GM18507 (cell line): ENCODE results near the gene ITPRIPL2.
A peak's percentile ranks its signal among the peaks of the same experiment; 100 is the strongest.

Experiments used
- DNase-seq: peaks from one replicate; pipeline ENCODE4 v3.0.0; 2011; ENCODE audit warnings: low read depth; ENCODE audit not compliant: insufficient read length; ENCODE audit errors: extremely low spot score
- FAIRE-seq: peaks from 2 replicates; lab custom pipeline; 2011; peaks lifted over from hg19 to GRCh38; lab: Jason Lieb, UNC

Gene ITPRIPL2

DNA sequence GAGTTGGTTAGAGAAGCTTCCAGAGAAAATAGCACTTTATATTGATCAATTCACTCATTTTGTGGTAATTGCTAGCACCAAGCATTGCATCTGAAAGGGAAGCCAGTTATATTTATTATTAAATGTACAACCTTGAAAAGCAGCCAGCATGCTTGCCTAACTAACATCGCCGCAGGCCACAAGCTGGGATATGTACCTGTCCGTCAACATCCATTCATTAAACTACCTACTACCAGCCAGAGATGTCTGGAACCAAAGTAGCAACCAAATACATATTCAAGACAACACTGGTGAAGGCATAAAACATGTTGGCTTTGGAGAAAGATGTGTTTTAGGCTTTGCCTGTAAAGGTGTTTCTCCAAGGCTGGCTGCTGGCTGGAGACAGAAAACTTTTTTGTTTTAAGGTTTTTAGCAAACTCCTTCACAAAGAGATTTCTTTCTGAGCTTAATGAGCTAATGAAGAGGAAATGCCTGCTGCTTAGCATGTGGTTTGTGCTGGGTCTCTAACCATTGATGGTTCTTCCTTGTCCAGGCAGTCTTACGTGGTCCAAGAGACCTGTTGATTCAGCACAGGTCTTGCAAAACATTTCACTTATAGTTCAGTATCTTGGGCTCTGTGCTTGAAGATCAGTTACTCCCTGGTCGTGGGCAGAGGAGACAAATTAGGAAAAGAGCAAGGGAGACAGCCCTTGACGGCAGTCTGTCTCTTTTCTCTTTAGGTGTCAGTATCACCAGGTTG is 3.1 kb downstream of the ITPRIPL2 start:
- DNase-seq (no peak), FAIRE-seq (peak; percentile 45)

DNA sequence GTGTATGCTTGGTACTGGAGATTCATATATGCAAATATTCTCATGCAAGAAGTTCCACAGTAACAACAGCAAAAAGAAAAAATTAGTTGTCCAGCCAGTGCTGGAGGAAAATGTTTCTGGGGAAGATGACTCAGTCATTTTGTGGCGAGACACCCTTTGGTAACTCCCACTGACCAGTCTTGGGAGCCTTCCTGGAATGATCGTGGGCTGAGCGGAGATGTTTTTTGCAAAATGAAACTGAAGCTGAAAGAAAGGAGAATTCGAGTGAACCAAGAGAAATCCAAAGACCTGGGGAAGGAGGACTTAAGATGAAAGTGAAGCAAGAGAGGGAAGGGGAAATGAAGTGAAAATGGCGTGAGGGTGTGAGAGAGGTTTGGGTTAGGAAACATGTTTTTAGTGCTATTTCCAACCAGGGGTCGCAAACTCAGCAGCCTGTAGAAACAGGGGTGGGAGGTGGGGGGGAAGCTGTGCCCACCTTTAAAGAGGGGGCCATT is 5.2 kb downstream of the ITPRIPL2 start:
- DNase-seq (no peak), FAIRE-seq (no peak)

GRCh38 chr16:19119564-19119963 is 5.8 kb downstream of the ITPRIPL2 start:
- no peak for DNase-seq
- FAIRE-seq, result no peak

DNA sequence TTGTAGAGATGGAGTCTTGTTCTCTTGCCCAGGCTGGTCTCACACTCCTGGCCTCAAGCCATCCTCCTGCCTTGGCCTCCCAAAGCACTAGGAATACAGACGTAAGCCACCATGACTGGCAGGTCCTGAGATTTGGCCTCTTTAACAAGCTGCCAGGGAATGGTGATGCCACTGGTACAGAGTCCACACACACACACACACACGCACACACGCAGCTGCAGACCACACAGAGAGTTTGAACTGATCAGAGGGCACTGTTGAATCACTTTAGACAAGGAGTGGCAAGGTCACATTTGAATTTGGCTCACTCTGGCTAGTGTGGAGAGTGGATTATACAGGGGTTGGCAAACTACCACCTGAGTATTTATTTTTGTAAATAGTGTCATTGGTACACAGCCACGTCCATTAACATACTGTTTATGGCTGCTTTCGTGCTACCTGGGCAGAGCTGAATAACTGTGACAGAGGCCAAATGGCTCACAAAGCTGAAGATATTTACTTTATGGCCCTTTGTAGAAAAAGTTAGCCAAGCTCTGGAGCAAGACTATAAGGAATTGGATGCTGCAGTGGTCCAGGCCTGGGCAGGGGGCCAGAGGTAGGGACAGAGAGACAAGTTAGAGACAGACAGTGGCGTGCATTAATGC is 9.9 kb downstream of the ITPRIPL2 start:
- DNase-seq, result no peak
- FAIRE-seq, result no peak

GRCh38 chr16:19126300-19126699 is 12.5 kb downstream of the ITPRIPL2 start:
- DNase-seq (no peak), FAIRE-seq (no peak)

DNA sequence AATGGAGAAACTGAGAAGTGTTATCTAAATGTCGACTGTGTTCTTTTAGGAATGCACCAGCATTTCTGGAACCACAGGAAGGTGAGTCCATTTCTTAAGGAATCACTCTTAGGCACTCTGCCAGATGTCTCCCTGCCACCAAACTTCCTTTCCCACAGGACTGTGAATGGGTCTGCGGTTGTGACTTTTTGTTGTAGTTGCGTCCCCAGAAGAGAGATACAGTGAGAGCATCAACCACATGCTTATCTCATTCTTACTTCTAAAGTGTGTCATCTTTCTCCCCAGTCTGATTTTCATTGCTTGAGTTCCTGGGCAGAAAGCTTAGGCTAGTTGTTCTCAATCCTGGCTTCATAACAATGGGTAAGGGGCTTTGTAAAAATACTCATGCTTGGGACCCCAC is 13.4 kb downstream of the ITPRIPL2 start:
- DNase-seq (no peak), FAIRE-seq (peak; percentile 47)

GRCh38 chr16:19127674-19128131 is 13.9 kb downstream of the ITPRIPL2 start:
- FAIRE-seq (peak; percentile 29), DNase-seq (no peak)

DNA sequence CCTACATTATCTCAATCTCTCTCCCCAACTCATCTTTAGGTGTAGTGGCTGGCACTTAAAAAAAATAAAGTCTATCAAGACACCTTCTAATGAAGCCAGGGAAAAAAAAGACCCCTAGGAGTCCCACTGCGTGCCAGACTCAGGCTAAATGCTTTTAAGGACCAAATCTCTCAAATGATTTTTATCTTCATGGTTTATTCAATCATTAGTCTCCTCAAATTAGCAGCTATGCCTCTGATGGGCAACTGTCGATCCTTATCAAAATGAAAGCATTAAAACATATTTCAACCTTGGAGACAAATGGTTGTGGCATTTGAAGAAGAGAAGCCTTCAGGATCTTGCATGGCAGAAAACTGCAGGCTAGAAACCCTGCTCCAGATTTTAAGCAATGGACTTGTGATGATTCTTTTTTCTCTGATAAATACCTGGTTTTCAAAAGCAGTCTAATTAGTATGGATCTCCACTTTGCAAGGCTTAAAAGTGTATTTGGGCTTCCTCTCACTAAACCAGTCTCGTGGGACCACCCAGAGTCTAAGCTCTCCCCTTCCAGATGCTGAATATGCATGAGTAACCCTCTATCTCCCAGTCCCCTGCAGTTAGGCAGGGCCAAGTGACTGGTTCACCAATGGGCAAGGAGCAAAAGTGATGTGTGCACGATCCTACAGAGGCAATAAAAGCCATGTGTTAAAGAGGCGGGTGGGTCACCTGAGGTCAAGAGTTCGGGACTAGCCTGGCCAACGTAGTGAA is 14.9 kb downstream of the ITPRIPL2 start:
- no peak for FAIRE-seq

DNA sequence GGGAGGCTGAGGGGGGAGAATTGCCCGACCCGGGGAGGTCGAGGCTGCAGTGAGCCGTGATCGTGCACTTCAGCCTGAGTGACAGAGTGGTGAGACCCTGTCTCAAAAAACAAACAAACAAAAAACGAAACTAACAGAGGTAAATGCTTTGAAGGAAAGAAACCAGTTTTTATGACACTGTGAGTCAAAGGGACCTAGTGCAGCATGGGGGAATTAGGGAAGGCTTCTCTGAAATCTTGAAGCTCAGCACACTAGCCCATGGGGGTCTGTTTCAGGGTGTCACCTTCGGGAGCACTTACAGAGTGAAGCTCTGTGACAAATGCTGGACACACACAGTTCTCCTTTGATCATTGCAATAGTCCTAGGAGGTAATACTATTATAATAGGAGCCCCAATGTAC is 16.6 kb downstream of the ITPRIPL2 start:
- no peak for DNase-seq
- no peak for FAIRE-seq

More for the DNA sequence above, 14.9 kb downstream of the ITPRIPL2 start:
- DNase-seq, result no peak

GRCh38 chr16:19130852-19131824 is 17.4 kb downstream of the ITPRIPL2 start:
- no peak for DNase-seq
- FAIRE-seq, result no peak

DNA sequence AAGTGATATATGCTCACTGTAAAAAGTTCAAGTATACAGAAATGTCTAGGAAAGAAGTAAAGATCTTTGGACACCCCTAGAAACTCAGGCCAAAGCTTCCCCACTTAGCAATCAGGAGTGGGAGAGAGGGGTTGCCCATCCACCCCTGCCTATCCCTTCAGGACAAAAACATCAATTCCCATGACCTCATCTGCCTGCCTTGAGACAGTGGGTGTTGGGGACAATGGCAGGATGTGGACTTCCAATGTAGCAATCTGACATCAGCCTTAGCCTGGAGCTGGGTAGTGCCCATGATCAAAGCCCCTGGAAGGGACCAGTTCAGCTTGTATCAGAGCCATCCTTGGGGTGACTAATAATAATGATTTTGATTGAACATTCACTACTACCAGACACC is 18.1 kb downstream of the ITPRIPL2 start:
- no peak for FAIRE-seq
- no peak for DNase-seq

- FAIRE-seq (peak; percentile 45), DNase-seq (no peak)
Measured at GRCh38 chr16:19132255-19132654, 18.5 kb downstream of the ITPRIPL2 start.

GRCh38 chr16:19132898-19133297 is 19.1 kb downstream of the ITPRIPL2 start:
- FAIRE-seq (peak; percentile 15), DNase-seq (no peak)

DNA sequence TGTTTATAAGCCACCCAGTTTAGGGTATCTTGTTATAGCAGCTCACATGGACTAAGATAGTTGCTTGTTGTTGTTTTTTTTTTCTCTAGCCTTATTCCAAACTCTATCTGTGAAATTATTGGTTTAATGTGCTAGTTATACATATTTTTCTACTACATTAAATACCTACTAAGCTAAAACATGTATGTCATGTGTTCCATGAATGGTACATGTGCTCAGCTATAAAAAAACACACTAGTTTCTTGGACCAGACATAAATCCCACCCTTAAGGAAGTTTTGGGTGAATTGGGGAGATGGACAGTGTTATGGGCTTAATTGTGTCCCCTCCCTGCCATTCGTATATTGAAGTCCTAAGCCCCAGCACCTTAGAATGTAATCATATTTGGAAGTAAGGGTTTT is 19.8 kb downstream of the ITPRIPL2 start:
- FAIRE-seq (no peak), DNase-seq (no peak)

GRCh38 chr16:19135201-19135842 is 21.6 kb downstream of the ITPRIPL2 start:
- DNase-seq, result no peak
- no peak for FAIRE-seq

- no peak for FAIRE-seq
- no peak for DNase-seq
Measured at GRCh38 chr16:19135896-19136438, 22.2 kb downstream of the ITPRIPL2 start.

GRCh38 chr16:19136549-19137196 is 22.9 kb downstream of the ITPRIPL2 start:
- no peak for FAIRE-seq
- DNase-seq, result no peak
